Putamen (tissue), 1 donor: ENCODE measurements around the gene MMP27.
"Not testable (repeated sequence)": the region's sequence is repeated elsewhere in the genome, so short reads cannot be mapped to it uniquely, and the experiment has no call there.

Experiments used
- DNase-seq: peaks from one replicate; pipeline ENCODE4 v3.0.0-alpha.2; 2016; ENCODE audit warnings: low spot score

The MMP27 gene

GRCh38 chr11:102705626-102706025 lies at the start of gene MMP27:
Gene MMP27, minus strand, starts transcription at chr11:102705769. Its CDS starts 55 bp downstream, at chr11:102705714.
- DNase-seq: no peak

- DNase-seq: no peak
Measured at GRCh38 chr11:102753267-102753666, 47.7 kb upstream of the MMP27 start.

- DNase-seq: no peak
Measured at GRCh38 chr11:102751673-102752072, 46.1 kb upstream of the MMP27 start.

GRCh38 chr11:102749101-102749722 lies 43.6 kb upstream of the MMP27 start:
- DNase-seq: no peak

GRCh38 chr11:102746746-102747578 lies 41.4 kb upstream of the MMP27 start:
- not testable (repeated sequence) for DNase-seq

GRCh38 chr11:102734650-102735049 lies 29.1 kb upstream of the MMP27 start:
- DNase-seq: no peak

- no peak for DNase-seq
Measured at GRCh38 chr11:102733232-102733875, 27.8 kb upstream of the MMP27 start.

GRCh38 chr11:102730944-102731343 lies 25.4 kb upstream of the MMP27 start:
- not testable (repeated sequence) for DNase-seq

- DNase-seq: no peak
Measured at GRCh38 chr11:102729849-102730815, 24.6 kb upstream of the MMP27 start.

- no peak for DNase-seq
Measured at GRCh38 chr11:102727890-102728289, 22.3 kb upstream of the MMP27 start.

- DNase-seq: no peak
Measured at GRCh38 chr11:102724904-102725500, 19.4 kb upstream of the MMP27 start, which contains the start of gene MMP8. Gene MMP8, minus strand, starts transcription at chr11:102724954. Its CDS starts 99 bp downstream, at chr11:102724855.

- DNase-seq: no peak
Measured at GRCh38 chr11:102722821-102723220, 17.3 kb upstream of the MMP27 start.

GRCh38 chr11:102719620-102720277 lies 14.2 kb upstream of the MMP27 start:
- no peak for DNase-seq

GRCh38 chr11:102717280-102717679 lies 11.7 kb upstream of the MMP27 start:
- DNase-seq: no peak

- DNase-seq: no peak
Measured at GRCh38 chr11:102716527-102716926, 11.0 kb upstream of the MMP27 start.

- no peak for DNase-seq
Measured at GRCh38 chr11:102712137-102712536, 6.6 kb upstream of the MMP27 start.

GRCh38 chr11:102709201-102709945 lies 3.8 kb upstream of the MMP27 start:
- no peak for DNase-seq

GRCh38 chr11:102708654-102709053 lies 3.1 kb upstream of the MMP27 start:
- DNase-seq: no peak

GRCh38 chr11:102704841-102705240 lies 728 bp downstream of the MMP27 start:
- no peak for DNase-seq
